ENCODE measurements around the gene MCM8. TPM values are rescaled to one million over a fixed set of nuclear protein-coding genes. Genes with fewer than 3 reads are reported as not detected.

MCM8 gene
- total RNA-seq, 1 experiment from 2014 or later: 28.0 TPM

DNA sequence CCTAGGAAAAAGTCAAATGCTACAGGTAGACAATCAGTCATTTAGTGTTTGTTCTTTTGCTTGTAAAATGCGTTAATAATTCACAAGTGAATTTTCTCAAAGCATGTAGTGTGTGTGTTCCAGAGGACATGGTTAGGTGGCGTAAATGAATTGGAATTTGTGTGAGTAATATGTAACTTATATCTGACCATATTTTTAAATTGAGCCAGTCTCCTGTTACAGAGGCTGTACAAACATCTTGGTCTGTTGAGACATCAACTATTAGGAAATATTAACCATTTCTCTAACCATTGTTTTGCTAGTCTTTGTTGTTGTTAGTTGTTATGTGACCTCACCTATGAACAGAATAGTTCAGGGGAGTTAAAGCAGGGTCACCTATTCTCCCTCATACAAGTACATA lies 22.7 kb downstream of the MCM8 start:
- peaks cover 62% of the 10 kb centered on the region for H3K36me3 Mint-ChIP-seq
- H3K9me3 Mint-ChIP-seq: no peaks in the 10 kb centered on the region
- CTCF ChIA-PET: interaction anchor here (1.4 kb wide), 1 partner anchor 416 kb away, joined by 3 read pairs; no protein-coding TSS in a partner anchor
- H3K4me1 Mint-ChIP-seq: peaks cover 15% of the 10 kb centered on the region
- ATAC-seq: no peak
- no peak for TF ChIP-seq ZNF121 (CRISPR knock-in tag; IDR thresholded peaks at IDR 0.05)
- no peak for TF ChIP-seq ETV6 (CRISPR knock-in tag; IDR thresholded peaks at IDR 0.05)
- TF ChIP-seq, protein P1, sequence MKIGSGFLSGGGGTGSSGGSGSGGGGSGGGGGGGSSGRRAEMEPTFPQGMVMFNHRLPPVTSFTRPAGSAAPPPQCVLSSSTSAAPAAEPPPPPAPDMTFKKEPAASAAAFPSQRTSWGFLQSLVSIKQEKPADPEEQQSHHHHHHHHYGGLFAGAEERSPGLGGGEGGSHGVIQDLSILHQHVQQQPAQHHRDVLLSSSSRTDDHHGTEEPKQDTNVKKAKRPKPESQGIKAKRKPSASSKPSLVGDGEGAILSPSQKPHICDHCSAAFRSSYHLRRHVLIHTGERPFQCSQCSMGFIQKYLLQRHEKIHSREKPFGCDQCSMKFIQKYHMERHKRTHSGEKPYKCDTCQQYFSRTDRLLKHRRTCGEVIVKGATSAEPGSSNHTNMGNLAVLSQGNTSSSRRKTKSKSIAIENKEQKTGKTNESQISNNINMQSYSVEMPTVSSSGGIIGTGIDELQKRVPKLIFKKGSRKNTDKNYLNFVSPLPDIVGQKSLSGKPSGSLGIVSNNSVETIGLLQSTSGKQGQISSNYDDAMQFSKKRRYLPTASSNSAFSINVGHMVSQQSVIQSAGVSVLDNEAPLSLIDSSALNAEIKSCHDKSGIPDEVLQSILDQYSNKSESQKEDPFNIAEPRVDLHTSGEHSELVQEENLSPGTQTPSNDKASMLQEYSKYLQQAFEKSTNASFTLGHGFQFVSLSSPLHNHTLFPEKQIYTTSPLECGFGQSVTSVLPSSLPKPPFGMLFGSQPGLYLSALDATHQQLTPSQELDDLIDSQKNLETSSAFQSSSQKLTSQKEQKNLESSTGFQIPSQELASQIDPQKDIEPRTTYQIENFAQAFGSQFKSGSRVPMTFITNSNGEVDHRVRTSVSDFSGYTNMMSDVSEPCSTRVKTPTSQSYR (CRISPR knock-in tag; IDR thresholded peaks at IDR 0.05): no peak
- no peak for TF ChIP-seq KAT7 (CRISPR knock-in tag; IDR thresholded peaks at IDR 0.05; ENCODE audit: borderline replicate concordance)
- TF ChIP-seq, protein P2, sequence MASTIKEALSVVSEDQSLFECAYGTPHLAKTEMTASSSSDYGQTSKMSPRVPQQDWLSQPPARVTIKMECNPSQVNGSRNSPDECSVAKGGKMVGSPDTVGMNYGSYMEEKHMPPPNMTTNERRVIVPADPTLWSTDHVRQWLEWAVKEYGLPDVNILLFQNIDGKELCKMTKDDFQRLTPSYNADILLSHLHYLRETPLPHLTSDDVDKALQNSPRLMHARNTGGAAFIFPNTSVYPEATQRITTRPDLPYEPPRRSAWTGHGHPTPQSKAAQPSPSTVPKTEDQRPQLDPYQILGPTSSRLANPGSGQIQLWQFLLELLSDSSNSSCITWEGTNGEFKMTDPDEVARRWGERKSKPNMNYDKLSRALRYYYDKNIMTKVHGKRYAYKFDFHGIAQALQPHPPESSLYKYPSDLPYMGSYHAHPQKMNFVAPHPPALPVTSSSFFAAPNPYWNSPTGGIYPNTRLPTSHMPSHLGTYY (CRISPR knock-in tag; IDR thresholded peaks at IDR 0.05): no peak
- no peak for TF ChIP-seq RELA (CRISPR knock-in tag; IDR thresholded peaks at IDR 0.05; ENCODE audit: borderline replicate concordance)
- TF ChIP-seq TP53 (CRISPR knock-in tag; IDR thresholded peaks at IDR 0.05): no peak
- no peak for TF ChIP-seq ZNF263 (CRISPR knock-in tag; IDR thresholded peaks at IDR 0.05; ENCODE audit: low read depth)
- TF ChIP-seq NR1H2 (CRISPR knock-in tag; IDR thresholded peaks at IDR 0.05): no peak
- no peak for TF ChIP-seq ZNF423 (CRISPR knock-in tag; IDR thresholded peaks at IDR 0.05)
- TF ChIP-seq NR2C2 (CRISPR knock-in tag; IDR thresholded peaks at IDR 0.05): no peak
- no peak for TF ChIP-seq RORB (CRISPR knock-in tag; IDR thresholded peaks at IDR 0.05)
- TF ChIP-seq GTF2I (CRISPR knock-in tag; conservative IDR thresholded peaks at IDR 0.05): no peak
- TF ChIP-seq IRF2 (CRISPR knock-in tag; IDR thresholded peaks at IDR 0.05; ENCODE audit: borderline replicate concordance, low read depth): no peak
- no peak overlapping the region for H3K4me3 Mint-ChIP-seq
- DNase-seq (ENCODE audit: low spot score): no peak
- H3K27ac Mint-ChIP-seq: no peak overlapping the region
- POLR2A ChIA-PET: no interaction called here
- peaks cover 58% of the 10 kb centered on the region for H3K27me3 Mint-ChIP-seq (ENCODE audit: low read depth)

DNA sequence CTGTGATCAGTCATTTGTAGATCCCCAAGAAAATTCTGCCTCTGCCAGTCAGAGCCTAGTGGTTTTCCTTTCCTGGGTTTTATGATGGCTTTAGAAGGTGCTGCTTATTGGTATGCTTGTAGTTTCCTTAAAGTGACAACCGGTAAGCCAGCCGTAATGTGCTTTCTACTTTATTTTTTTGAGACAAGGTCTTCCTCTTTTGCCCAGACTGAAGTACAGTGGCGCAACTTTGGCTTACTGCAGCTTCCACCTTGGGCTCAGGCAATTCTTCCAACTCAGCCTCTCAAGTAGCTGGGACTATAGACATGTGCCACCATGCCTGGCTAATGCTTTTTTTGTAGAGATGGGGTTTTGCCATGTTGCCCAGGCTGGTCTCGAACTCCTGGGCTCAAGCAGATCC lies 23.5 kb downstream of the MCM8 start:
- ATAC-seq: no peak

More for the DNA sequence above, 23.5 kb downstream of the MCM8 start:
- Mint-ChIP-seq H3K27ac (no peak overlapping the region), H3K4me1 (peaks cover 15% of the 10 kb centered on the region), H3K27me3 (ENCODE audit: low read depth) (peaks cover 50% of the 10 kb centered on the region), H3K4me3 (no peak overlapping the region), H3K36me3 (peaks cover 61% of the 10 kb centered on the region), H3K9me3 (no peaks in the 10 kb centered on the region)
- DNase-seq (ENCODE audit: low spot score): no peak
- TF ChIP-seq, protein P2 (CRISPR knock-in tag; IDR thresholded peaks at IDR 0.05): no peak
- TF ChIP-seq, protein P3, sequence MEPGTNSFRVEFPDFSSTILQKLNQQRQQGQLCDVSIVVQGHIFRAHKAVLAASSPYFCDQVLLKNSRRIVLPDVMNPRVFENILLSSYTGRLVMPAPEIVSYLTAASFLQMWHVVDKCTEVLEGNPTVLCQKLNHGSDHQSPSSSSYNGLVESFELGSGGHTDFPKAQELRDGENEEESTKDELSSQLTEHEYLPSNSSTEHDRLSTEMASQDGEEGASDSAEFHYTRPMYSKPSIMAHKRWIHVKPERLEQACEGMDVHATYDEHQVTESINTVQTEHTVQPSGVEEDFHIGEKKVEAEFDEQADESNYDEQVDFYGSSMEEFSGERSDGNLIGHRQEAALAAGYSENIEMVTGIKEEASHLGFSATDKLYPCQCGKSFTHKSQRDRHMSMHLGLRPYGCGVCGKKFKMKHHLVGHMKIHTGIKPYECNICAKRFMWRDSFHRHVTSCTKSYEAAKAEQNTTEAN (CRISPR knock-in tag; IDR thresholded peaks at IDR 0.05): no peak
- TF ChIP-seq, protein P4, sequence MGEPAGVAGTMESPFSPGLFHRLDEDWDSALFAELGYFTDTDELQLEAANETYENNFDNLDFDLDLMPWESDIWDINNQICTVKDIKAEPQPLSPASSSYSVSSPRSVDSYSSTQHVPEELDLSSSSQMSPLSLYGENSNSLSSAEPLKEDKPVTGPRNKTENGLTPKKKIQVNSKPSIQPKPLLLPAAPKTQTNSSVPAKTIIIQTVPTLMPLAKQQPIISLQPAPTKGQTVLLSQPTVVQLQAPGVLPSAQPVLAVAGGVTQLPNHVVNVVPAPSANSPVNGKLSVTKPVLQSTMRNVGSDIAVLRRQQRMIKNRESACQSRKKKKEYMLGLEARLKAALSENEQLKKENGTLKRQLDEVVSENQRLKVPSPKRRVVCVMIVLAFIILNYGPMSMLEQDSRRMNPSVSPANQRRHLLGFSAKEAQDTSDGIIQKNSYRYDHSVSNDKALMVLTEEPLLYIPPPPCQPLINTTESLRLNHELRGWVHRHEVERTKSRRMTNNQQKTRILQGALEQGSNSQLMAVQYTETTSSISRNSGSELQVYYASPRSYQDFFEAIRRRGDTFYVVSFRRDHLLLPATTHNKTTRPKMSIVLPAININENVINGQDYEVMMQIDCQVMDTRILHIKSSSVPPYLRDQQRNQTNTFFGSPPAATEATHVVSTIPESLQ (CRISPR knock-in tag; IDR thresholded peaks at IDR 0.05): no peak
- no peak for TF ChIP-seq TEAD1 (CRISPR knock-in tag; IDR thresholded peaks at IDR 0.05)
- TF ChIP-seq, protein P5, sequence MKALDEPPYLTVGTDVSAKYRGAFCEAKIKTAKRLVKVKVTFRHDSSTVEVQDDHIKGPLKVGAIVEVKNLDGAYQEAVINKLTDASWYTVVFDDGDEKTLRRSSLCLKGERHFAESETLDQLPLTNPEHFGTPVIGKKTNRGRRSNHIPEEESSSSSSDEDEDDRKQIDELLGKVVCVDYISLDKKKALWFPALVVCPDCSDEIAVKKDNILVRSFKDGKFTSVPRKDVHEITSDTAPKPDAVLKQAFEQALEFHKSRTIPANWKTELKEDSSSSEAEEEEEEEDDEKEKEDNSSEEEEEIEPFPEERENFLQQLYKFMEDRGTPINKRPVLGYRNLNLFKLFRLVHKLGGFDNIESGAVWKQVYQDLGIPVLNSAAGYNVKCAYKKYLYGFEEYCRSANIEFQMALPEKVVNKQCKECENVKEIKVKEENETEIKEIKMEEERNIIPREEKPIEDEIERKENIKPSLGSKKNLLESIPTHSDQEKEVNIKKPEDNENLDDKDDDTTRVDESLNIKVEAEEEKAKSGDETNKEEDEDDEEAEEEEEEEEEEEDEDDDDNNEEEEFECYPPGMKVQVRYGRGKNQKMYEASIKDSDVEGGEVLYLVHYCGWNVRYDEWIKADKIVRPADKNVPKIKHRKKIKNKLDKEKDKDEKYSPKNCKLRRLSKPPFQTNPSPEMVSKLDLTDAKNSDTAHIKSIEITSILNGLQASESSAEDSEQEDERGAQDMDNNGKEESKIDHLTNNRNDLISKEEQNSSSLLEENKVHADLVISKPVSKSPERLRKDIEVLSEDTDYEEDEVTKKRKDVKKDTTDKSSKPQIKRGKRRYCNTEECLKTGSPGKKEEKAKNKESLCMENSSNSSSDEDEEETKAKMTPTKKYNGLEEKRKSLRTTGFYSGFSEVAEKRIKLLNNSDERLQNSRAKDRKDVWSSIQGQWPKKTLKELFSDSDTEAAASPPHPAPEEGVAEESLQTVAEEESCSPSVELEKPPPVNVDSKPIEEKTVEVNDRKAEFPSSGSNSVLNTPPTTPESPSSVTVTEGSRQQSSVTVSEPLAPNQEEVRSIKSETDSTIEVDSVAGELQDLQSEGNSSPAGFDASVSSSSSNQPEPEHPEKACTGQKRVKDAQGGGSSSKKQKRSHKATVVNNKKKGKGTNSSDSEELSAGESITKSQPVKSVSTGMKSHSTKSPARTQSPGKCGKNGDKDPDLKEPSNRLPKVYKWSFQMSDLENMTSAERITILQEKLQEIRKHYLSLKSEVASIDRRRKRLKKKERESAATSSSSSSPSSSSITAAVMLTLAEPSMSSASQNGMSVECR (CRISPR knock-in tag; IDR thresholded peaks at IDR 0.05; ENCODE audit: borderline replicate concordance): no peak
- CTCF ChIA-PET: no interaction called here
- POLR2A ChIA-PET: no interaction called here
